ENCODE measurements around the gene PLSCR3.
"Not testable (repeated sequence)": the region's sequence is repeated elsewhere in the genome, so short reads cannot be mapped to it uniquely, and the experiment has no call there.

DNA sequence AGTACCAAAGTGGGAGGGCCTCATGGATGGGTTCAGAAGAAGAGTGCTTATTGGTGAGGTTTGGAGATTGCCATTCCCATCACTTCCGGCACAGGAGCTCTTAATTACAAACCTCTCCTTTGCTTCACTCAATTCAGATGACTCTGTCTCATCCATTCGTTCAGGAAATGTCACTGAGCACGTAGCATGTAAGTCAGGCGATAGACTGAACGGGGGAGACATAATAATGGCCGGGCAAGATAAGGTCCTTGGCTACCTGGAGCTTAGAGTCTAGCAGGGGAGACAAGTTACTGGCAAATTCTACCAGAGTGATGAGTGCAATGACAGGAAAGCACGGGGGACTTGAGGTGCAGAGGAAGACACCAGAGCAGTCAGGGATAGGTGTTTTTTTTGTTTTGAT lies 28.4 kb downstream of the PLSCR3 start:
- TF ChIP-seq, protein P1, sequence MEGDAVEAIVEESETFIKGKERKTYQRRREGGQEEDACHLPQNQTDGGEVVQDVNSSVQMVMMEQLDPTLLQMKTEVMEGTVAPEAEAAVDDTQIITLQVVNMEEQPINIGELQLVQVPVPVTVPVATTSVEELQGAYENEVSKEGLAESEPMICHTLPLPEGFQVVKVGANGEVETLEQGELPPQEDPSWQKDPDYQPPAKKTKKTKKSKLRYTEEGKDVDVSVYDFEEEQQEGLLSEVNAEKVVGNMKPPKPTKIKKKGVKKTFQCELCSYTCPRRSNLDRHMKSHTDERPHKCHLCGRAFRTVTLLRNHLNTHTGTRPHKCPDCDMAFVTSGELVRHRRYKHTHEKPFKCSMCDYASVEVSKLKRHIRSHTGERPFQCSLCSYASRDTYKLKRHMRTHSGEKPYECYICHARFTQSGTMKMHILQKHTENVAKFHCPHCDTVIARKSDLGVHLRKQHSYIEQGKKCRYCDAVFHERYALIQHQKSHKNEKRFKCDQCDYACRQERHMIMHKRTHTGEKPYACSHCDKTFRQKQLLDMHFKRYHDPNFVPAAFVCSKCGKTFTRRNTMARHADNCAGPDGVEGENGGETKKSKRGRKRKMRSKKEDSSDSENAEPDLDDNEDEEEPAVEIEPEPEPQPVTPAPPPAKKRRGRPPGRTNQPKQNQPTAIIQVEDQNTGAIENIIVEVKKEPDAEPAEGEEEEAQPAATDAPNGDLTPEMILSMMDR (conservative IDR thresholded peaks at IDR 0.05; ENCODE audit: low read length): not testable (repeated sequence)
- TF ChIP-seq EZH2phosphoT487 (IDR thresholded peaks at IDR 0.05; ENCODE audit: borderline replicate concordance, low read depth, low read length): not testable (repeated sequence)

Data from OCI-LY7 (cell line).